Muscle layer of duodenum (tissue), 2 donors: ENCODE results near the gene FAM241B.

ENCODE experiments used
- H3K27ac ChIP-seq: one replicate; pipeline ENCODE4 v1.7.0; 2013; ENCODE audit warnings: mild to moderate bottlenecking, low read length
- H3K27me3 ChIP-seq: one replicate; pipeline ENCODE4 v1.7.0; 2013; ENCODE audit warnings: low read depth, mild to moderate bottlenecking, control low read depth, low read length
- H3K36me3 ChIP-seq, 2 donors: one replicate each; pipeline ENCODE4 v1.7.0; 2013; ENCODE audit warnings: low read length in 2 of 2, control low read depth in 1 of 2, mild to moderate bottlenecking in 1 of 2; ENCODE audit not compliant: insufficient read depth in 2 of 2, control insufficient read depth in 1 of 2
- H3K4me1 ChIP-seq, 2 donors: one replicate each; pipeline ENCODE4 v1.7.0; 2013; ENCODE audit warnings: low read length in 2 of 2, mild to moderate bottlenecking in 2 of 2, control low read depth in 1 of 2, moderate library complexity in 1 of 2; ENCODE audit not compliant: insufficient read depth in 2 of 2, control insufficient read depth in 1 of 2
- H3K4me3 ChIP-seq, 2 donors: one replicate each; pipeline ENCODE4 v1.7.0; 2013; ENCODE audit warnings: low read length in 2 of 2, low read depth in 1 of 2, mild to moderate bottlenecking in 1 of 2
- H3K9me3 ChIP-seq, 2 donors: one replicate each; pipeline ENCODE4 v1.7.0; 2013; ENCODE audit warnings: low read length in 2 of 2, control low read depth in 1 of 2, mild to moderate bottlenecking in 1 of 2; ENCODE audit not compliant: control insufficient read depth in 1 of 2
- donor health status: healthy.

The FAM241B gene

GRCh38 chr10:69652857-69653199, 22.8 kb downstream of the FAM241B start:
- Histone ChIP-seq H3K27ac (no peak overlapping the region), H3K27me3 (no peaks in the 10 kb centered on the region), H3K9me3 (no peaks in the 10 kb centered on the region), H3K36me3 (no peaks in the 10 kb centered on the region), H3K4me3 (no peak overlapping the region), H3K4me1 (no peaks in the 10 kb centered on the region)

DNA sequence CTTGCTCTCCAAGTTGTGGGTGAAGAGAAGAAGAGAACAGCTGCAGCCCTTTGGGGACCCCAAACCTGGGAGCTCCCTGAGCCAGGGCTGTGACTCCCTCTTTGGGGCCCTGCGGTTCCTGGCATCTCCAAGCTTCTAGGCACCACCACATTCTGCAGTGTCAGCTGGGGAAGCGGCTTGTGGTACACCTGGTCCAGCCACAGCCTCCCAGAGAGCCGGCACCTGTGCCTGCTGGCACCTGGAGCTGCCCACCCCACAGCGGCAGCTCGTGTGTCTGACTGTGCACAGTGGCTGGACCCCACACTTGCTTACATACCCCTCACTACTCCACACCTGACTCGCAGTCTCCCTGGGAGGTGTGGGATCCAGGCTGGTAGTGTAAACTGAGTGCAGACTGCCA, 23.5 kb downstream of the FAM241B start:
- no peaks in the 10 kb centered on the region for H3K27me3 ChIP-seq
- no peak overlapping the region for H3K4me3 ChIP-seq
- H3K36me3 ChIP-seq: no peaks in the 10 kb centered on the region
- H3K27ac ChIP-seq: no peak overlapping the region
- no peaks in the 10 kb centered on the region for H3K9me3 ChIP-seq
- H3K4me1 ChIP-seq: no peaks in the 10 kb centered on the region

DNA sequence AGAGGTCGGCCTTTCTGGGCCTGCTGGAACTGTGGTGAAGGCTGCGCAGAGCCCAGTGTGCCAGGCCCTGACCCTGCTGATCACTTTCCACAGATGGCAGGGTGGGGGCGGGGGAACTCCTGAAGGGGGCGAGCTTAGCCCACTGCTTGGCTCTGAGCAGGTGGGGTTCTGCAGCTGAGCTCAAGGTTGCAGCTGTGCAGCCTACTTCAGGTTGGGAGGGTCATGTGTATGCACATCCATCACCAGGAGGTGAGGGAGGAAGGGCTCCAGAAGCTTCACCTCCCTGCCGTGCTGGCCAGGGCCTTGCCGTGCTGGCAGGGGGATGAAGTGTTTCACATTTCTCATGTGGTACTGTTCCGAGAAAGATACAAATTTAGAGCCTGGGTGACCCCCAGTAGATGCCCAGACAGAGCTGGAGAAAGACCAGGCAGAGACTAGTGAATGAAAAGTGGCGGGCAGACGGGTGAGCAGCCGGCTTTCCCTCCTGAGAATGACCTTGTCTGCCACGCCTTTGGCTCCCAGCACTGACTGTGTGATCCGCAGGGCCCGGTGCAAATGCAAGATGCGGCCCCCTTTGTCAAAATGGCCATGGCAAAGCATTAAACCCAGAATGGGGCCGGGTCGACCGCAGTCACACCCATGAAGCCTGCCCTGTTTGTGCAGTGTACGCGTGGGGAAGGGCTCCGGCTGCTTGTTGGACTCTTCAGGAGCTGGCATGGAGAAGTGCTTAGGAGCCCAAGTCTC, 25.2 kb downstream of the FAM241B start:
- no peaks in the 10 kb centered on the region for H3K36me3 ChIP-seq
- no peak overlapping the region for H3K4me3 ChIP-seq
- no peaks in the 10 kb centered on the region for H3K4me1 ChIP-seq
- no peak overlapping the region for H3K27ac ChIP-seq
- H3K27me3 ChIP-seq: no peaks in the 10 kb centered on the region
- H3K9me3 ChIP-seq: no peaks in the 10 kb centered on the region

DNA sequence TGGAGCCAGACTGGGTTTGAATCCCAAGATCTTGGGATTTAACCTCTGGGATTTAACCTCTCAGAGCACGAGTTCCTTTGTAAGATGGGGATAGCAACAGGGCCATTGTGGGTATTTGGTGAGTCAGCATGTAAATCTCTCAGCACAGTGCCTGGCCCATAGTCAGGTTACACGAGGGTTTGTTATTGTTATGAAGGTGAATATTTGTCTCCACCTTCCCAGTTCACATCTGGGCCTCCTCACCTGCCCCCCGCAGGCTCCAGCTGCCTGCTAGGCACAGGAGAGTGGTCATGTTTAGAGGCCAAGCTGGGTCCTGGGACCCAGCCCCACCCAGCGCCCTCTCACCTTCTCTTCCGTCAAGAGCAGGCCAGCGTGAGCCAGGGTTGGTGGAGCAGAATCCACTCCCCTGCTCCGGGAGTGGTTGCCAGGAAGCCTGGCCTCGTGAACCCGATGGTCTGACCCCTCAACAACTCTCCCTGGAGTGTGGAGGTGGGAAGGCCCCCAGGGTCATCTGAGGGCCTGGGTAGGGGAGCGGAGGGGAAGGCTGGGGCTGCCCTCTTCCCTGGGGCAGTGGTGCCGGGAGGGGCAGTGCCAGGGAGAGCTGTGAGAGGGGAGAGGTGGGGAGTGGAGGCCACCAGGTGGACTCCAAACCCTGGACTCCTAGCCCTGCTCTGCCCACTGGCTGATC, 26.0 kb downstream of the FAM241B start:
- Histone ChIP-seq H3K4me3 (no peak overlapping the region), H3K27me3 (no peaks in the 10 kb centered on the region), H3K9me3 (no peaks in the 10 kb centered on the region), H3K36me3 (no peaks in the 10 kb centered on the region), H3K4me1 (no peaks in the 10 kb centered on the region), H3K27ac (no peak overlapping the region)

DNA sequence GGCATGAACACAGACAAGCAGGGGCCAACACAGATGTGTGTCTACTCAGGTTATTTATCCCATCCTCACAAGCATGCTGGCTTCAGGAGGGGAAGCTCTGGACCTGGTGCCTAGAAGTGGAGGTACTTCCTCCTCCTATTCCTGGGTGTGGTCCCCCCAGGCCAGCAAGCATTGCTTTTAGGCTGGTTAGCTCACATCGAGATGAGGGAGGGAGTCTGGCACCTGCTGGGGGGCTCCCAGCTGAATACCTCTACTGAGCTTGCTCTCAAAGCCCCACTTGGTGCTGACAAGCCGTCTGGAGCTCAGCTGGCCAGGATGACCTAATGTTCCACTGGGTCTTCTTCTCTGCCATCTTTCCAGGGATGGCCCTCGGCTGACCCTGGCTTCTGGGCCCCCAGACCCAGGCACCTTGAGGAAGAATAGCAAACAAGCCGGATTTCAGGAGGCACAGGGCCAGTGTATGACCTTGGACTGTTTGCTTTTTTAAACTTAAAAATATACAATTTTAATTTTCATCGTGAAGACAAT, 26.8 kb downstream of the FAM241B start:
- no peaks in the 10 kb centered on the region for H3K4me1 ChIP-seq
- no peak overlapping the region for H3K27ac ChIP-seq
- H3K36me3 ChIP-seq: no peaks in the 10 kb centered on the region
- H3K27me3 ChIP-seq: no peaks in the 10 kb centered on the region
- no peak overlapping the region for H3K4me3 ChIP-seq
- no peaks in the 10 kb centered on the region for H3K9me3 ChIP-seq

GRCh38 chr10:69657430-69657829, 27.4 kb downstream of the FAM241B start:
- H3K27me3 ChIP-seq: no peaks in the 10 kb centered on the region
- no peaks in the 10 kb centered on the region for H3K4me1 ChIP-seq
- no peaks in the 10 kb centered on the region for H3K9me3 ChIP-seq
- no peak overlapping the region for H3K27ac ChIP-seq
- no peaks in the 10 kb centered on the region for H3K36me3 ChIP-seq
- no peak overlapping the region for H3K4me3 ChIP-seq

GRCh38 chr10:69657866-69658265, 27.8 kb downstream of the FAM241B start:
- Histone ChIP-seq H3K36me3 (no peaks in the 10 kb centered on the region), H3K9me3 (no peaks in the 10 kb centered on the region), H3K27me3 (no peaks in the 10 kb centered on the region), H3K4me3 (no peak overlapping the region), H3K27ac (no peak overlapping the region), H3K4me1 (no peaks in the 10 kb centered on the region)

DNA sequence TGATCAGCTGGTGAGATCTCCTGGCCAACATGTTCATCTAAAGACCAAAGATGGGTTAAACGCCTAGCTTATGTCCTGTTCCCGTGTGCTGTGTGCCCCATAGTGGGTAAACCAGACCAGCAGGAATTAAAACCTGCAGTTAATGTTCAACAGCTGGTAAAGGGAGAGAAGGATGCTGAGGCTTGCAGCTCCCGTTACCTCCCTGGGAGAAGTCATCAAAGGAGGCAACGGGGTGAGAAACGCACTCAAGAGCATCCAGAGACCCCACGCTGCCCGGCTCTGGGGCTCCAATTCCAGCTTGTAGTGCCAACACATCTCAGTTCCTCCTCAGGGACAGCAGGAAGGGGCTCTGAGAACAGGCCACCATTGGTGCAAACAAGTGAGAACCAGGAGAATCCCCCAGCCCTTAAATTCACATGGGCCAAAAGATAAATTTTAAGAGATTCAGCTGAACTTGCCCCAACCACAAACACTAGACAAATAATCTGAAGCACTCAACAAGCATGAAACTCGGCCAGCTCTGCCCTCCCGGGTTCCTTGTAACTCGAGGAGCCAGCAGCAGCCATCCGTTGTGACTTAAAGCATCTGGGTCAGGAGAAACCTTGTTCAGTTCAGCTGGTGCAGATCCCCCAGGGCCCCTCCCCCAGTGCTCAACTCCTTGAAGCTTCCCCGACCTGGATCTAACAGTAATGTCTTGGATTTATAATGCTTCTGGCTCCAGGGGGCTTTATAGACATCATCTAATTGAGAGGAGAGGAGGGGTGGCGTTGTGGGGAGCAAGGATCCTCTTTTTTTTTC, 29.4 kb downstream of the FAM241B start:
- H3K4me3 ChIP-seq: no peak overlapping the region
- H3K4me1 ChIP-seq: no peaks in the 10 kb centered on the region
- H3K27me3 ChIP-seq: no peaks in the 10 kb centered on the region
- H3K36me3 ChIP-seq: no peaks in the 10 kb centered on the region
- H3K9me3 ChIP-seq: no peaks in the 10 kb centered on the region
- no peak overlapping the region for H3K27ac ChIP-seq

- Histone ChIP-seq H3K27me3 (no peaks in the 10 kb centered on the region), H3K36me3 (no peaks in the 10 kb centered on the region), H3K4me3 (no peak overlapping the region), H3K27ac (no peak overlapping the region), H3K9me3 (no peaks in the 10 kb centered on the region), H3K4me1 (no peaks in the 10 kb centered on the region)
Observed at GRCh38 chr10:69660296-69660695, 30.2 kb downstream of the FAM241B start.

DNA sequence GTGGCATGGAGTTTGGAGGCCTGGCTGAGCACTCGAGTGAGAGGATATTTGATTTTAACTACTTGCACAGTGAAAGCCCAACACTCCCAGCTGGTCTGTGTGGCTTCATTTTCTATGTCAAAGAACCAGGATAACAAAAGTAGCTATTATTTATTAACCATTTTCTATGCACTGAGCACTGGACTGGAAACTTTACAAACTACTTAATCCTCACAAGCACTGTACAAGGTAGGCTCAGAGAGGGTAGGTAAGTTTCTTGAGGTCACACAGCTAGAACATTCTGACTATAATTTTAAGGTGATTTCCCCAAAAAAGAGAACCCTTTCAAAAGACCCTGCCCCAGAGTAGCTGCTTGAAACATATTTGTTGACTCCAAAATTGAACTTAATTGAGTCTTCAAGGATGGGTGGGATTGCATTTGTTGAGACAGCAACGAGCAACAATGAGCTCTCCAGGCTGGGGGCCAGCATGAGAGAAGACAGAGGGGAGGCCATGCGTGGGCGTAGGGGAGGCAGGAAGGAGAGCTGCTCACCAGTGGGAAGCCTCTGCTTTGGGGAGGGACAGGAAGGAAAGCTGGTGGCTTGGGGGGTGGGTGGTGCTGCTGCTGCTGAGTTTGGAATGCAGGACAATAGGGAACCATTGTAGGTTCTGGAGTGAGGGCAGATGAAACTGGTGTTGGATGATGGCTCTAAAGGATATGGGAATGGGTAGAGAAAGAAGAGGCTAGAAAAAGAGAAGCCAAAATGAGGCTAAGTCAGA, 31.5 kb downstream of the FAM241B start:
- Histone ChIP-seq H3K27ac (no peak overlapping the region), H3K9me3 (no peaks in the 10 kb centered on the region), H3K4me3 (no peak overlapping the region), H3K36me3 (no peaks in the 10 kb centered on the region), H3K27me3 (no peaks in the 10 kb centered on the region), H3K4me1 (no peaks in the 10 kb centered on the region)
